ENCODE measurements around the gene ATP6AP2.

GRCh38 chrX:40538406-40538805 lies 42.4 kb upstream of the ATP6AP2 start:
- TF ChIP-seq POLR2AphosphoS5 (IDR thresholded peaks at IDR 0.05) (peak; percentile 9), CTCF (IDR thresholded peaks at IDR 0.05) (no peak), POLR2A (IDR thresholded peaks at IDR 0.05) (no peak)
